Hepatic stellate cell (primary cell): ENCODE data around the gene UGT2B7.

Source experiments
- DNase-seq: peaks from one replicate; pipeline ENCODE4 v3.0.0; 2011; ENCODE audit warnings: low spot score

Gene UGT2B7

GRCh38 chr4:69156913-69157312 lies 60.6 kb downstream of the UGT2B7 start:
- no peak for DNase-seq
